GM18867 (cell line): ENCODE measurements around the gene GJB1.

Experiments
- ATAC-seq: cut with Tn5 transposase; IDR thresholded peaks from one replicate; pipeline ENCODE4 v1.9.1; 2021; ENCODE audit warnings: mild to moderate bottlenecking, moderate library complexity; ENCODE audit not compliant: unreplicated experiment

GJB1 gene

GRCh38 chrX:71214604-71215337 is 8.3 kb upstream of the GJB1 start:
- ATAC-seq, result no peak

- no peak for ATAC-seq
Observed at GRCh38 chrX:71215338-71215912, 7.6 kb upstream of the GJB1 start.

GRCh38 chrX:71216485-71216884 is 6.5 kb upstream of the GJB1 start:
- no peak for ATAC-seq

DNA sequence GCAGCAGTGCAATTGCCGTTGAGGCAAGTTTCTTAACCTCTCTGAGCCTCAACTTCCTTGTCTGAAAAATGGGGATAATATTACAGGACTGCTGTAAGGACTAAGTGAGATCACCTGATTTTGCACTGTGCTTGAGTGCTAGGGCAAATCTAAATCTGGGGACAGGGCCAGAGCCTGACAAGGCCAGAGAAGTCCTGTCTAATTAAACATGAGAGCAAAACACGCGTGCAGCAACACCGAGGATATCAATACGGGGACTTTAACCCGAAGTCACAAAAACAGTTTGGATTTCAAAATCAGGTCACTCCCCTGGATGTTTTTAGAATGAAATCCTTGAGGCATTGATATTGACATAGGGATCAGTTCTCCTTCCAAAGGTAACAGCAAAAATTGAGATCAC is 5.7 kb upstream of the GJB1 start:
- no peak for ATAC-seq

GRCh38 chrX:71221145-71221544 is 1.9 kb upstream of the GJB1 start:
- no peak for ATAC-seq

DNA sequence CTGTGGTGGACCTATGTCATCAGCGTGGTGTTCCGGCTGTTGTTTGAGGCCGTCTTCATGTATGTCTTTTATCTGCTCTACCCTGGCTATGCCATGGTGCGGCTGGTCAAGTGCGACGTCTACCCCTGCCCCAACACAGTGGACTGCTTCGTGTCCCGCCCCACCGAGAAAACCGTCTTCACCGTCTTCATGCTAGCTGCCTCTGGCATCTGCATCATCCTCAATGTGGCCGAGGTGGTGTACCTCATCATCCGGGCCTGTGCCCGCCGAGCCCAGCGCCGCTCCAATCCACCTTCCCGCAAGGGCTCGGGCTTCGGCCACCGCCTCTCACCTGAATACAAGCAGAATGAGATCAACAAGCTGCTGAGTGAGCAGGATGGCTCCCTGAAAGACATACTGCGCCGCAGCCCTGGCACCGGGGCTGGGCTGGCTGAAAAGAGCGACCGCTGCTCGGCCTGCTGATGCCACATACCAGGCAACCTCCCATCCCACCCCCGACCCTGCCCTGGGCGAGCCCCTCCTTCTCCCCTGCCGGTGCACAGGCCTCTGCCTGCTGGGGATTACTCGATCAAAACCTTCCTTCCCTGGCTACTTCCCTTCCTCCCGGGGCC is 1.2 kb downstream of the GJB1 start:
- no peak for ATAC-seq

DNA sequence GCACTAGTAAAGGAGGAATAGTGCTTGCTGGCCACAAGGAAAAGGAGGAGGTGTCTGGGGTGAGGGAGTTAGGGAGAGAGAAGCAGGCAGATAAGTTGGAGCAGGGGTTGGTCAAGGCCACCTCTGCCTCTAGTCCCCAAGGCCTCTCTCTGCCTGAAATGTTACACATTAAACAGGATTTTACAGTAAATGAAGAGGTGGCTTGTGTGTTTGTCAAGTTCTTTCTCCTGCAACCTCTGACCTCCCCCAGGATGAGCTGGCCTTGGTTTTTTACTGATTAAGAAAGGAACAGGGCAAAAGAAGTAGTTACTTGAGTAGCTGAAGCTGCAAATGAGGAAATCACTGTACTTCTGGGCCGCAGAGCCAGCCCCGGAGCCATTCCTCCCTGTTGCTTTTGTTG is 2.0 kb downstream of the GJB1 start:
- ATAC-seq, result no peak

- no peak for ATAC-seq
Observed at GRCh38 chrX:71225676-71226075, 2.7 kb downstream of the GJB1 start.

- ATAC-seq, result no peak
Observed at GRCh38 chrX:71227370-71228062, 4.5 kb downstream of the GJB1 start.

- ATAC-seq, result no peak
Observed at GRCh38 chrX:71228063-71228642, 5.1 kb downstream of the GJB1 start.

DNA sequence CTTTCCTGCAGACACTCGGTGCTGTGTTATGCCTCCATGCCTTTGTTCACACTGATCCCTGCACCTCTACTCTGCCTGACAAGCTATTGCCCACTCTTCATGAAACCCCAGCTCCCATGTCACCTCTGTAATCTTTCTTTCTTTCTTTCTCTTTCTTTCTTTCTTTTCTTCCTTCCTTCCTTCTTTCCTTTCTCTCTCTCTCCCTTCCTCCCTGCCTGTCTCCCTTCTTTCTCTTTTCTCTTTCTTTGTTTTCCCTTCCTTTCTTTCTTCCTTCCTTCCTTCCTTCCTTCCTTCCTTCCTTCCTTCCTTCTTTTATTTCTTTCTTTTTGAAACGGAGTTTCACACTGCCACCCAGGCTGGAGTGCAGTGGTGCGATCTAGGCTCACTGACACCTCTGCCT is 12.5 kb downstream of the GJB1 start:
- ATAC-seq, result no peak

DNA sequence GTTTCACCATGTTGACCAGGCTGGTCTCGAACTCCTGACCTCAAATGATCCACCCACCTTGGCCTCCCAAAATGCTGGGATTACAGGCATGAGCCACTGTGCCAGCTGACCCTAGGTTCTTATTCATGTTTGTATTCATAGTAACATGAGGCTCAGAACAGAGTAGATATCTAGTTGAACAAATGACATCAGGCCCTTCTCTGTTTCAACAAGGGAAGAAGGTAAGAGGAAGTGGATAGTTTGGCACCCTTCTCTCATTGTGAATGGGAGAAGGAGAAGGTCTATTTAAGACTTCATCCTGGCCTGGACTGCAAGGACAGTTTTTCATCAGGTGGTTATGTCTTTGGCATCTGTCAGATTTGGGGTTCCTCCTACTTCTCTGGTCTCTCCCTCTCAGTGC is 13.8 kb downstream of the GJB1 start:
- no peak for ATAC-seq

GRCh38 chrX:71239781-71240180 is 16.8 kb downstream of the GJB1 start:
- ATAC-seq, result no peak

DNA sequence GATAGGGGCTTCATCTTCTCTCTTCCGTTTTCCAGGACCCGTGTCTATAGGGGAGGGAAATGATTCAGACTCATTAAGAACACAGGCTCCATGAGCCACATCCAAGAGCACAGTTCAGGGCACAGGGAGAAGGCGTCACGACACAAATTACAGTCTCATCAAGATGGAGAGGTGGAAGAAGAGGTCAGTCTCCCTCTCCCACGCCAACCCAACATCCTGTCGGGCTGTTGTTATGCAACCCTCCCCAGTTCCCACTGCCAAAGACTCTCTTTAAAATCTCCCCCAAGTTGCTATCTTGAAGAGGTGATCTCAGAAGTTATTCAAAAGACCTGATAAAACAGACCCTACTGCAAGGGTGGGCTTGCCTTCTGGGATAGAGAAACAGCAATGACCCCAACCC is 18.3 kb downstream of the GJB1 start:
- no peak for ATAC-seq

DNA sequence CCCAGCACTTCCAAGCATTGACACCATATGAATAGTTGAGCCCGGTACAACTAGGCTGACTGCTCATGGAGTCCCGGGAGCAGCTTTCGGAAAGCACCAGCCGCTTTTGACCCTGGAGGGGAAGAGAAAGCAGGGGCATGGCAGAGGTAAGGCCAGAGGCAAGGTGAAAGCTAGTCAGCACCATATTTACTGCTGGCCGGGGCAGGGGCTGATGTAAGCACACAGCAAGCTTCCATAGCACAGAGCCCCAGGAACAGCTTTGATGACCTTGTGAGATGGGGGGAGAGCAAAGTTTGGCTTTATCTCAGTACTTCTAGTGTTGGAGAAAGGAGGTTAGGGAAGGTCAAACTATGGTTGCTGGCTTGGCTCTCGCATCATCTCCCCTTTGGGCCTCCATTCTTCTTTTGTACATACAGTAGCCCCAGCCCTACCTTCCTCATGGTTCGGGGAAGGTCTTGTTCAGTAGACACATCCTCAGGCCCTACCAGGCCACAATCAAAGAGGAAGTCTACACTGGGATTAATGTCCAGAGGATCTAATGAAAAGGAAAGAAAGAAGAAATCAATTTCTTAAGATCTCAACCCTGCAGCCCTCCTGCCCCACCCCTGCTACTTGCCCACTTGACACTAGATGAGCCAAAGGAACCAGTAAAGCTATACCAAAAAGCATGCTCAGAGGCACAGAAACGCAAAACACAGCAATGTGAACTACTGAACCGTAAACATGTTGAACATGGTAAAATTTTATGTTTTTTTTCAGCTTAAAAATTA is 21.5 kb downstream of the GJB1 start:
- ATAC-seq, result no peak

DNA sequence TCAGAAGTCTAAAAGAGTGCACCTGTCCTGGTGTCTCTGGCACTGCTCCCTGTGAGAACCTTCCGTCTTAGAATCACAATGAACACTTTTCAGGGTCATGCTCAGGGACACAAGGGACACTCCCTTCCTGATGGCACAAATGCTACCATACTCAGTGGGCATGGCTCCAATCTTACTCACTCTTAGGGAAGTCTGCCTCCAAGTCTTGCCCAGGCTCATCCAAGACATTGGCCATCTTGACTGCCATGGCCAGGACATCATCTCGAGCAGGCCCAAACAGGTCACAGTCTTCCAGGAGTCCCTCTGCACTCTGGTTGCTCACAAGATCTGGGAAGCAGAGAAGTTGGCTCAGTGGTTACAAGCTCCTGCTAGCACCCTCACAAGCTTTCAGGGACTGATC is 22.1 kb downstream of the GJB1 start:
- ATAC-seq, result no peak

GRCh38 chrX:71250841-71251240 is 27.8 kb downstream of the GJB1 start:
- no peak for ATAC-seq

DNA sequence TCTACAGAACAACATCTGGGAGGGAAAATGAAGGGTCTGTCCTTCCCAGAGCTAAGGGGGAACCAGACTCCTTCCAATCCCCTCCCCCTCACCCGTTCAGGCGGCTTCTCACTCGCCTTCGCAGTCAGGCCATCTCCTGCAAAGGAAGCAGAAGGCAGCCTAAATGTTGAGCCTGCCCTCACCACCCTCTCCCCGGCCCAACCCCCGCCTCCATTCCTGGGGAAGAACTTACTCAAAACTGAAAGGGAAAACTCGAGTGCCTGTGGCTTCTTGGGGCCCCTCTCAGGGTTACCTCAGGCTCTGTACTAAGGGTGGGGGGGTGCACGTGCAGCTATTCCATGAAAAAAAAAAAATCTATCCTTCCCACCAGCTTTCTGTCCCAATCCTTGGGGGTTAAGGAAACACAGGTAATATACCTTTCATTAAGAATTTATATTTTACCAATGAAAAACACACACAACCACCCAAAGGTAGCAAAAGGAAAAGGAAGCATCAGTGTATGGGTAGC is 28.5 kb downstream of the GJB1 start:
- no peak for ATAC-seq

GRCh38 chrX:71252221-71252620 is 29.2 kb downstream of the GJB1 start:
- no peak for ATAC-seq

GRCh38 chrX:71253253-71254091 is 30.4 kb downstream of the GJB1 start:
- no peak for ATAC-seq
